HG02610 (cell line): ENCODE measurements around the gene CHRNB4.
"Not testable (repeated sequence)": the region's sequence is repeated elsewhere in the genome, so short reads cannot be mapped to it uniquely, and the experiment has no call there.

ENCODE experiments used
- ATAC-seq: cut with Tn5 transposase; IDR thresholded peaks from one replicate; pipeline ENCODE4 v1.9.1; 2021; ENCODE audit warnings: mild to moderate bottlenecking, moderate library complexity; ENCODE audit not compliant: unreplicated experiment

CHRNB4 gene

GRCh38 chr15:78618064-78618463 lies 22.9 kb downstream of the CHRNB4 start:
- no peak for ATAC-seq

DNA sequence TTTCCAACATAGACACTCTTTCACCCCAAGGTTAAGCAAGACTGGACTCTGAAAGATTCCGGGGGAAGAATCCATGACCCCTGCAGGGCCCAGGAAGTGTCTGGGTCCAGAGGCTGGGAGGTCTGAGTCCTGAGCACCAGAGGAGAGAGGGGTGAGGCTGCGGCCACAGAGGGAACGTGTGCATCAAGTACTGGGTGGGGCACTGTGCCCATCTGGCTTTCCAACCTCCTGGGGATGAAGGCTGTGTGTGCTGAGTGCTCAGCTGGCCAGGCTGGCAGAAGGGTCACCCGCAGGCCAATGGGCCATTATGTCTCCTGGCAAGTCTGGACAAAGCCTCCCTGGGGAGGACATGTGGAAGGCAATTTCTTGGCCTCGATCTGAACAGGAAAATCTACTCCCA lies 23.5 kb downstream of the CHRNB4 start:
- ATAC-seq = no peak

GRCh38 chr15:78617076-78617475 lies 23.9 kb downstream of the CHRNB4 start:
- no peak for ATAC-seq

DNA sequence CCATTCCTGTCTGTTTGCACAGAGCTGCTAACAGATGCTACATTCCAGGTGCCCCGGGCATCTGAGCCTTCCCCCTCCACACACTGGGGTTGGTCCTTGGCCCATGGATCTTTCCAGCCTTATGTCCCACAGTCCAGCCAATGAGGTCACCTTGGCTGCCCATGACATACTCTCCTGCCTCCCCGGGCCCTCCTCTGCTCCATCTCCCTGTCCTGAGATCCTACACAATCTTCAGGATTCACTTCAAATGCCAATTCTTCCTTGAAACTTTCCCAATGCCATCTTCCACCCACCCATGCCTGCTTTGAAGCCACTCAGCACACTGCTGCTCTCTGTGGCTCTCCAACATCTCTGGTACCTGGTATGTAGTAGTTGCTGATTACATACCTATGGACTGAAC lies 24.5 kb downstream of the CHRNB4 start:
- no peak for ATAC-seq

- no peak for ATAC-seq
Observed at GRCh38 chr15:78615151-78615589, 25.8 kb downstream of the CHRNB4 start.

DNA sequence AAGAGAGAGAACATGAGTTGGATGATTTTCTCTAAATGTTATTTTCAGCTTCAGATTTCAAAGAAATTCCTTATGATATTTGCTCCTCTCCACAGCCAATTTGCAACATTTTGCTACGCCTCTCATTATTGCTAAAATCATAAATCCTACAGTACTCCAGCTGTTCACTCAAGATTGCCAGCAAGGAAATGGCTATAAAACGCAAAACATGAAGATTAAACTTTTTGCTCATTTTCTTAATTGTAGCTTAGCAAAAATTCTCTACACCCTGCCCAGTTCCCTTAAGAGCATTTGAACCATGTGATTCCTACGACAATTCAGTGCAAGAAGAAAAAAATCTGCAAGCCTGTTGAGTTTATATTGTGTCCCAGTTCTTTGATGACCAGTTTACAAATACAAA lies 27.0 kb downstream of the CHRNB4 start:
- ATAC-seq = no peak

DNA sequence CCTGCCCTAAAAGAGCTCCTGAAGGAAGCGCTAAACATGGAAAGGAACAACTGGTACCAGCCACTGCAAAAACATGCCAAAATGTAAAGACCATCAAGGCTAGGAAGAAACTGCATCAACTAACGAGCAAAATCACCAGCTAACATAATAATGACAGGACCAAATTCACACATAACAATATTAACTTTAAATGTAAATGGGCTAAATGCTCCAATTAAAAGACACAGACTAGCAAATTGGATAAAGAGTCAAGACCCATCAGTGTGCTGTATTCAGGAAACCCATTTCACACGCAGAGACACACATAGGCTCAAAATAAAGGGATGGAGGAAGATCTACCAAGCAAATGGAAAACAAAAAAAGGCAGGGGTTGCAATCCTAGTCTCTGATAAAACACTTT lies 31.5 kb downstream of the CHRNB4 start:
- ATAC-seq = not testable (repeated sequence)

- no peak for ATAC-seq
Observed at GRCh38 chr15:78605680-78606079, 35.3 kb downstream of the CHRNB4 start.

- no peak for ATAC-seq
Observed at GRCh38 chr15:78605201-78605600, 35.8 kb downstream of the CHRNB4 start.

GRCh38 chr15:78604420-78604819 lies 36.6 kb downstream of the CHRNB4 start:
- no peak for ATAC-seq

DNA sequence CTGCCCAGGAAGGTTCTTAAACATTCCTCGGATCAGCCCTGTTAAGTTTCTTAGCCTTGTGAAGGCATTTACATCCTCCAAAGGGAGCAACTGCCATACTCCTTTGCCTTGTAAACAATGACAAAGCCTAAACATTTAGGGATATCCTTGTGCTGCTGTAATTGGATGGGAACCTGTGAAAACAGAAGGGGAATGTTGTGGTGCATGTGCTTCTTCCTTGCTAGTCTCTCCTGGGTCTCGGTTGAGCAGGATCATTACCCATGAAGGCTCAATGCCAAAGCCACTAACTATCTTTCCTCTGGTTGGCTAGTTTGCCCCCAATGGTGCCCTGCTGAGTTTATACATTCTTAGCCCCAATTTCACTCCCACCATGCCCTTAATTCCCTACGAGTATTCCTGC lies 37.5 kb downstream of the CHRNB4 start:
- ATAC-seq = no peak

- no peak for ATAC-seq
Observed at GRCh38 chr15:78599189-78599588, 41.8 kb downstream of the CHRNB4 start.

DNA sequence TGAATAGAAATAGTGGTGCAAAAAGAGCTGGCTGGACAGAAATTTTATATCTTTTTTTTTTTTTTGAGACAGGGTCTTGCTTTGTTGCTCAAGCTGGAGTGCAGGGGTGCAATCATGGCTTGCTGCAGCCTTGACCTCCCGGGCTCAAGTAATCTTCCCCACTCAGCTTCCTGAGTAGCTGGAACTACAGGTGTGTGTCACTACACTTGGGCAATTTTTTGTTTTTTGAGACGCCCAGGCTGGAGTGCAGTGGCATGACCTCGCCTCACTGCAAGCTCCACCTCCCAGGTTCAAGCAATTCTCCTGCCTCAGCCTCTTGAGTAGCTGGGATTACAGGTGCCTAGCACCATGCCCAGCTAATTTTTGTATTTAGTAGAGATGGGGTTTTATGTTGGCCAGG lies 42.7 kb downstream of the CHRNB4 start:
- no peak for ATAC-seq

DNA sequence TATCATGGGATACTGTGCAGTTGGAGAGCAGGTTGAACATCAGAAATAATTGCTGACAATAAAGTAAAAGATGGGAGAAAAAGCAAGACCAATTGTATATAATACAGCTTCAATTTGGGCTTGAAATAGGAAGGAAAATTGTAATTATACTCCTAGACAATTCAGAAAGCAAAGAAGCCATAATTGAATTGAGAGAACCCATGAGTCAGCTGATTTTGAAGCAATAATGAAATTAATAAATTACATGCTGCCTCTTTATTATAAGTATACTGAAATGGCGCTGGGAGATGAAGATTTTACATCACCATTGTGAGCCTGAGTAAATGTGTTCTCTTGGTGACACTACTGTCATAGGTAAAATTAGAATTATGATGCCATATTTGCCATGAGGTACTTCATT lies 43.4 kb downstream of the CHRNB4 start:
- no peak for ATAC-seq

DNA sequence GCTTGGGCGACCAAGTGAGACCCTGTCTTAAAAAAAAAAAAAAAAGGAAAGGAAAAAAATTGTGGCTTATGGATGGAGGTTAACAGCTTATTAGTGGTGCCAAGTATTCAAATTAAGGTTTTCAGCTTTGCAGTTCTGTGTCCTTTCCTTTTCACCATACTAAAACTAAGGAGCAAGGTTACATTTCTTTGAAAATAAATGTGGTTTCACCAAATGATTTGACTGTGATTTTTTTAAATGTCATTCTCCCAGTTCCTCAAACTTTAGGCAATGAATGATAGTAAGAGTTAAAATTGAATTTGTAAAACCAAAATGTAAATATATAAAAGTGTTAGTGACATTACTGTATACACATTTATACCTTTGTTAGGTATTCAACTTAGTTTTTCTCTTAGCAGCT lies 66.1 kb downstream of the CHRNB4 start:
- ATAC-seq = no peak
